Measurements from ENCODE around the gene FBXL17. TPM values are rescaled to one million over a fixed set of nuclear protein-coding genes. Genes with fewer than 3 reads are reported as not detected.

FBXL17 gene
- total RNA-seq, 1 experiment from 2014 or later: 5.3 TPM

DNA sequence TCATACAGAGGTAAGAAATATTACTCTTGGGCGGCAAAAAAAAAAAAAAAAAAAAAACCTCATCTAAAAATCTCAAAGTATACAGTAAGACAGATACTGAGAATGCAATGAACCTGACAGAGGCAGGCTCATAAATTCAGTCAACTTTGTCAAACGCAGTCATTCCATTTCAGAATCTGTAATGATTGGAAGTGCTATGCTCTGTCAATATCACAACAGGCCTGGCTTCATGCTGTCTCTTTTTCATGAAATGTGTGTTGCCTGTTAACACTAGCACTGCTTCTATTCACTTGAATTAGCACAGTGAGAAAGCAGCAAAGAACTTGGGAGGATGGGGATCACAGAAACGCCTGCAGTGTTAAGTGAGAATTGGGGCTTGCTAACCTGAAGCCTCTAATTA lies 510.9 kb downstream of the FBXL17 start:
- H4K8ac ChIP-seq (replicated peaks; ENCODE audit: insufficient read length, low read depth, low read length): no peak overlapping the region
- no peaks in the 10 kb centered on the region for H3K4me1 ChIP-seq (ENCODE audit: insufficient read depth, low read length)
- H2AK5ac ChIP-seq (ENCODE audit: insufficient read length, low read length): no peak overlapping the region
- no peak overlapping the region for H3K23ac ChIP-seq (ENCODE audit: insufficient read length, low read depth, low read length)
- no peaks in the 10 kb centered on the region for H3K9me3 Mint-ChIP-seq
- WGBS (ENCODE audit: extremely low coverage, insufficient read length, low lambda C conversion rate): no CpG with 5 or more reads among the region's 3 CpGs
- H3K18ac ChIP-seq (ENCODE audit: insufficient read length, low read depth, low read length): no peak overlapping the region
- H3K4ac ChIP-seq (ENCODE audit: low read depth, low read length): no peak overlapping the region
- no peak overlapping the region for H3K27ac ChIP-seq (ENCODE audit: insufficient read length, low read depth, low read length)
- H3K27me3 Mint-ChIP-seq (ENCODE audit: low read depth): no peaks in the 10 kb centered on the region
- no peak overlapping the region for H3T11ph ChIP-seq (ENCODE audit: low read length)
- no peak overlapping the region for H3K27ac Mint-ChIP-seq
- no peak for TF ChIP-seq CTCF (conservative IDR thresholded peaks at IDR 0.05)
- no peak overlapping the region for H2BK12ac ChIP-seq (ENCODE audit: insufficient read length, low read depth, low read length)
- no peaks in the 10 kb centered on the region for H3K79me1 ChIP-seq (ENCODE audit: insufficient read depth, low read depth, low read length, poor library complexity, severe bottlenecking)
- no peak overlapping the region for H2BK15ac ChIP-seq (ENCODE audit: low read depth, low read length)
- peaks cover 39% of the 10 kb centered on the region in 2 experiments for H3K4me1 Mint-ChIP-seq
- DNase-seq: no peak
- no peaks in the 10 kb centered on the region for H3K27me3 ChIP-seq (ENCODE audit: insufficient read depth, low read length)
- no peaks in the 10 kb centered on the region for H3K36me3 Mint-ChIP-seq (ENCODE audit: insufficient read depth in 1 of 3, low read depth in 3 of 3)
- no peak overlapping the region for H4K91ac ChIP-seq (ENCODE audit: insufficient read length, low read depth, low read length)
- H3K9me3 ChIP-seq (ENCODE audit: control insufficient read depth, low read depth, low read length): no peaks in the 10 kb centered on the region
- H3K9ac ChIP-seq (ENCODE audit: extremely low read depth, insufficient read length, low read length): no peak overlapping the region
- no peaks in the 10 kb centered on the region for H3K23me2 ChIP-seq (ENCODE audit: insufficient read length, low read depth, low read length, poor library complexity, severe bottlenecking)
- H2BK120ac ChIP-seq (ENCODE audit: low read depth, low read length, poor library complexity, severe bottlenecking): no peak overlapping the region
- no peak overlapping the region for H2BK20ac ChIP-seq (ENCODE audit: low read depth, low read length, poor library complexity, severe bottlenecking)
- no peaks in the 10 kb centered on the region for H3K79me2 ChIP-seq (ENCODE audit: insufficient read depth, low read length)
- no peak overlapping the region for H2AFZ ChIP-seq (ENCODE audit: low read length)
- H4K20me1 ChIP-seq (ENCODE audit: control insufficient read depth, insufficient read depth, insufficient read length): no peaks in the 10 kb centered on the region
- no peak overlapping the region for H3K4me2 ChIP-seq (ENCODE audit: insufficient read depth, insufficient read length, low read length)
- H4K5ac ChIP-seq (ENCODE audit: insufficient read length, low read depth, low read length): no peak overlapping the region
- no peak overlapping the region for H3K56ac ChIP-seq (ENCODE audit: insufficient read length, low read depth, low read length)
- no peak overlapping the region for H3K14ac ChIP-seq (ENCODE audit: insufficient read depth, low read length)
- H3K4me3 Mint-ChIP-seq: no peak overlapping the region
- H2BK5ac ChIP-seq (ENCODE audit: insufficient read length, low read length): no peak overlapping the region
